ENCODE results near the gene HIGD2B. TPM values are rescaled to one million over a fixed set of nuclear protein-coding genes. Genes with fewer than 3 reads are reported as not detected.
"Not testable (repeated sequence)": the region's sequence is repeated elsewhere in the genome, so short reads cannot be mapped to it uniquely, and the experiment has no call there.

Gene HIGD2B, protein sequence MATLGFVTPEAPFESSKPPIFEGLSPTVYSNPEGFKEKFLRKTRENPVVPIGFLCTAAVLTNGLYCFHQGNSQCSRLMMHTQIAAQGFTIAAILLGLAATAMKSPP
- not detected for total RNA-seq

DNA sequence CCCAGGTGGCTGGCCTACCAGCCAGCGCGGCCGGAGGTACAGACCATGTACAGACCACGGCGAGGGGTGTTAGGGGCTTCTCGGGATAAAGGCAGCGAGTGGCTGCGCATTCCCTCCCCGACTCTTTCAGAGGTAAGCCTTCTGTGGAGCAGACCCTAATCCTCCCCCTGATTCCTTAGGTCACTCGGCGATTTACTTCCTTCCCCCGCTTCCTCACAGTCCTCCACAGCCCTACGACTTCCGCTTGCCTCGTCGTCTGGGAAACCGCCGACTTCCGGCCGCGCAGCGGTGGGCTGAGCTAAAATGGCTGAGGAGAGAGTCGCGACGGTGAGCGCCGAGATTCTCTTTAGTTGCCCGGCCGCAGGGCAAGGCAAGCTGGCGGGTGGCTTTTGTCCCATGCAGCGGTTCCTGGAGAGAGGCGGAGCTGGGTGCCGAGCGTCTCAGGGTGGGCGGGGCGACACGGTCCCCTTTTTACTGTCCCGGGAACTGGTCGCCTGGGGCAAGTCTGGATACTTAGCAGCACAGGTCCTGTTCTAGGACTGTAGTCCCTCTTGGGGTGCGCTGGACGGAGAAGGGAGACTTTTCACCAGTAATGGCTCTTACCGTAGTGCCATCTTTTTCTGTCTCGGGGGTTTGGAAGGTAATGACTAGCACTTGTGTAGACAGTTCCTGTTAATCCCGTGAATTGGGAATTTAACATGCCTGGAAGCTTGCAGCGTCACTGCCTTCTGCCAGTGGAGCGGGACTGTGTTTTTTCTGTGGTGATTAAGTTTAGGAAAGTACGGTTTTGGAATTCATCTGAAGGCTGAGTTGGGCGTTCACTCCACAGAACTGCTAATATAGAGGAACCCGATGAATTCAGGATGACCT, at the start of gene HIGD2B, which contains the start of gene BBS4:
HIGD2B (minus strand) TSS at position 258 of the 870 bp plus-strand sequence. CDS start 9,808 bp downstream, outside the sequence.
BBS4 (plus strand) TSS at position 283 of the 870 bp plus-strand sequence; CDS start at position 304, 21 bp downstream.
- DNase-seq (ENCODE audit: low spot score) = peak; percentile 91

DNA sequence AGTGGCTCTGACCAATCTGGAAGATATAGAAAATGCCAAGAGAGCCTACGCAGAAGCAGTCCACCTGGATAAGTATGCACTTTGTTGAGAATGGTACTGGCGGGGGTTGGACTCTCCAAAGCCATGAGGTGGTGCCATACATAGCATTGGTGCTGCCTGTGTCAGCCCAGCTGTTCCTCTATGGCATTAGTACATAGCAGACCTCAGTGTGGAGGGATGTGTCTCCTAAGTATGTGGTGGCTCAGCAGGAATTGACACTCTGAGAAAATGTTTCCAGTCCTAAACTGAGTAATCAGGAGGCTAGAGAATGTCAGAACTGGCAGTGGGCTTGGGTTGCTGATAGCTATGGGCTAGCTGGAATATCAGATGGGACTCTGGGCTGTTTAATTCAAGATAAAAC, 49.1 kb upstream of the HIGD2B start:
- DNase-seq (ENCODE audit: low spot score) = no peak

DNA sequence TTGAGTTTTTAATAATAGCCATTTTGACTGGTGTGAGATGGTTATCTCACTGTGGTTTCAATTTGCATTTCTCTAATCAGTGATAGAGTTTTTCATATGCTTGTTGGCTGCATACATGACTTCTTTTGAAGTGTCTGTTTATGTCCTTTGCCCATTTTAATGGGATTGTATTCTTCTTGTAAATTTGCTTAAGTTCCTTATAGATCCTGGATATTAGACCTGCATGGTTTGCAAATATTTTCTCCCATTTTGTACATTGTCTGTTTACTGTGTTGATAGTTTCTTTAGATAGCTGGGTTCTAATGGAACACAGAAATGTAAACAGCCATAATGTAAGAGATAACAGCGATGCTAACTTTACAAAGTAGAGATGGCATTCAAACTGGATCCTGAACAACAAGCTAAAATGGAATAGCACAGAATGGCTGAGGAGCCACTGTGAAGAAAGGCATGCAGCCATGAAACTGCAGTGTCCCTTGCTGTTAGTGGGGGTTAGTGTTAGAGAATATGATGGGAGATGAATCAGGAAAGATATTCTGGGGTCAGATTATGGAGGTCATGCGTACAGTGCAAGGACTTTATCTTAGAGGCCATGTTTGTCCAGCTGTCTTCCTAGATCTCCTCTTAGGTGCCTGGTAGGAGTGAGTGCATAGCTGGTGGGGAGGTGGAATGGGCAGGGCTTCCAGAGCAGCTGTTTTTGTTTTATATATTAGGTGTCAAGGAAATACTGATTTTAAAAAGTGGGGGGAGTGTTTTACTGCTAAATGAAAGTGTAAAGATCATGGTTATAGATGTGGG, 48.2 kb upstream of the HIGD2B start:
- DNase-seq (ENCODE audit: low spot score) = no peak

DNA sequence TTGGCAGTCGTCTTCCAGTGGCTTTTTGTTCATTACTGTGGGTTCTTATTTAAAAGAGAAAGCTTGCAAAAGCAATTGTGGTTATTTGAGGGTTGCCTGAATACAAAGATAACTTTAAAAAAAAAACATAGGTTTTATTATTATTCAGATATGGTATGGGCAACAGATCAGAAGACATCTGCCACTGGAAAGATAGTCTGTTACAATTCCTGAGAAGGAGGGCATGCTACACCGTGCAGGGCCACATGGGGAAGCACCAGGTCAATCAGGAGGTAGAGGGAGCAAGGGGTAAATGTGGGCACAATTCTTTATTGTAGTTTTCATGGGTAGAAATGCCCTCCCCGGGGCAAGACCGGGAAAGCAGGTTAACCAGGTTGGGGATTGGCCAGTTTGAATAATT, 46.5 kb upstream of the HIGD2B start:
- no peak for DNase-seq (ENCODE audit: low spot score)

DNA sequence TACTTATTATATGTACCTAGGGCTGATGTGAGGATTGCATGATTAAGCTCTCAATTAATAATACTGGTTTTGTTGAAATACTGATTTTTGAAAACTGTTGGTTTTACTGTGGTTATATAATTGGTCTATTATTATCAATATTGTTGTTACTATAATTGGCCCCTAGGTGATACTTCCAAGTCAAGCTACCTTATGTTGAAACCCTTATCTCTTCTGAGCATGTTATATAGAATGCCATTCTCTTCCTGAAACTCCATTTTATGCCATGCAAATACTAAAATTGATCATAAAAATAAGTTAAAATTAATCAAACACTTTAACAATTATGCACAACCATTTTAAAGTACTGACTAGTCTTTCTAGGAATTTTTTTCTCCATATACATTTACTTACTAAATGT, 46.1 kb upstream of the HIGD2B start:
- DNase-seq (ENCODE audit: low spot score) = no peak

DNA sequence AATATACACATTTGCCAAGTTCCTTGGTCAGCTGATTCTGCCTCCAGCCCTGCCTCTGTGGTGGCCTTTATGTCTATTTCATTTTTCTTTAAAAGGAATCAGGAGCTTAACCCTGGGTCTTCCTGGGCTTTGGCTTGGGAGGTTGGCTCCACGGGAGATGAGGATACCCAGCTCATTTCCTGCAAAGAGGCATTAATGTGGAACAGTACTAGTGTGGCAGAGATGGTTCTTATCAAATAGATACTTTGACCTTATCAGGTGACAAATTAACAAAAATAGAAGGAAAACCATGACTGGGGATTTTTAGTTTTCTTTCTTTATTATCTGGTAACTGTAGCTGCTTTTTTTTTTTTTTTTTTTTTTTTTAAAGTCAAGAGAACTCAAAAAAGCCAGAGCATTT, 42.8 kb upstream of the HIGD2B start:
- DNase-seq (ENCODE audit: low spot score) = no peak

DNA sequence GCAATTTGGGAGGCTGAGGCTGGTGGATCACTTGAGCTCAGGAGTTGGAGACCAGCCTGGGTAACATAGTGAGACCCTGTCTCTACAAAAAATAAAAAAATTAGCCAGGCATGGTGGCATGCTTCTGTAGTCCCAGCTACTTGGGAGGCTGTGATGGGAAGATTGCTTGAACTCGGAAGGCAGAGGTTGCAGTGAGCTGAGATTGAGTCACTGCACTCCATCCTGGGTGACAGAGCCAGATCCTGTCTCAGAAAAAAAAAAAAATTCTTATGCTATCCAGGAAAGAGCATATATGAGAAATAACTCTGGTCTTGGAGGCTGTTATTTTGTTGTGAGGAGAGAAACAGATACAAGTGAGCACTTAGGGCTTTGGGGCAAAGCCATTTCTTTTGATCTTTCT, 42.3 kb upstream of the HIGD2B start:
- DNase-seq (ENCODE audit: low spot score) = not testable (repeated sequence)

DNA sequence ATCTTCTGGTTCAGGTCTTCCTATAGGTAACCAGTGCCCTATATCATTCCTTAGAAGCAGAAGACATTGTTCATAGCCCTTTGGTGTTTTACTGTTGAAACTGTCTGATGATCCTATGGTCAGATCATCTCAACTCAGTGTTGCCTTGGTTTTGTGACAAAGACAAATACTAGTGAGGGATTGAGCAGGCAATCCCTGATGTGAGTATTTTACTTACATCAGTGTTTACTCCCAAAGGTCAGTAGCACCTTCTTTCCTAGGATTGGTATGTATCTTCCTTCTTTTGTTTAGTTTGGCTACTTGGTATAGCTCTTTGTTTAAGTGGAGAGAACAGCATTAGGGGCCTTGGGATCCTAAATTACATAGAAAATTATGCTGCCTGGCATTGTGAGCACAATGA, 41.2 kb upstream of the HIGD2B start:
- DNase-seq (ENCODE audit: low spot score) = no peak

DNA sequence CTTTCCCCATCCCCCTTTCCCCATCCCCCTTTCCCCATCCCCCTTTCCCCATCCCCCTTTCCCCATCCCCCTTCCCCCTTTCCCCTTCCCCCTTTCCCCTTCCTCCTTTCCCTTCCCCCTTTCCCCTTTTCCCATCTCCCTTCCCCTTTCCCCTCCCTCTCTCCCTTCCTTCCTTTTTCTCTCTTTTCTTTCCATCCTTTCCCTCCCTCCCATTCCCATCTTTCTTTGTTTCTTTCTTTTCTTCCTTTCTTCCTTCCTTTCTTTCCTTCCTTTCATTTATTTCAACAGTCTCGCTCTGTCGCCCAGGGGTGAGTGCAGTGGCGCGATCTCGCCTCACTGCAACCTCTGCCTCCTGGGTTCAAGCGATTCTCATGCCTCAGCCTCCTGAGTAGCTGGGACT, 39.9 kb upstream of the HIGD2B start:
- DNase-seq (ENCODE audit: low spot score) = not testable (repeated sequence)

DNA sequence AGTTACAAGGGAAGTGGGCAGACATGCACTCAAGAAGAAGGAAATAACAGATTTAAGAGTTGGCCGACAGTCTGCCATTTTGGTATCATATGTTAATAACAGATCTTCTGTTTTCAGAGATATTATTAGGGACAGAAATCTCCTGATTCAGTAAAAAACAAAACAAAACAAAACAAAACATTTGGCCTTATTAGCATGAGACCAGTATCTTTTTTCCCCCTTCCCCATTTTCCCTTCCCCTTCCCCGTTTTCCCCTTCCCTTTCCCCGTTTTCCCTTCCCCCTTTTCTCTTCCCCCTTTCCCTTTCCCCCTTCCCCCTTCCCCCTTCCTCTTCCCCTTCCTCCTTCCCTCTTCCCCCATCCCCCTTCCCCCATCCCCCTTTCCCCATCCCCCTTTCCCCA, 39.5 kb upstream of the HIGD2B start:
- DNase-seq (ENCODE audit: low spot score) = no peak

DNA sequence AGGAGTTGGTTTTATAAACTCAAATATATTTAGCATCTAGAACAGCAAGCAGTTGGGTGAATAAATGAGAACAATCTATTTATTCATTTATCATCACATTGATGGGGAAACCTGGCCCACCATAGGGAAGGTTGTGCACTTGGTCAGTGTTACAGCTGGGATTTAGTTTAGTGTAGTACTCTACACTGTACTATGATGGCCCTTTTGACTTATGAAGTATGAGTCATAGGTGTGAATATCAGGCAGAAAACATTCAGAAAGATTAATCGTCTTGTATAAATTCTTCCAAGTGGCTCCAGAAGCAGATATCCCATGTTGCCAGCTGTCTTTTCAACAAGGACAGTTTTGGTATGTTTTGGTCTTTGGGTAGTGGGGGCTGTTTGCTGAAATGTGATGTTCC, 38.0 kb upstream of the HIGD2B start:
- no peak for DNase-seq (ENCODE audit: low spot score)

DNA sequence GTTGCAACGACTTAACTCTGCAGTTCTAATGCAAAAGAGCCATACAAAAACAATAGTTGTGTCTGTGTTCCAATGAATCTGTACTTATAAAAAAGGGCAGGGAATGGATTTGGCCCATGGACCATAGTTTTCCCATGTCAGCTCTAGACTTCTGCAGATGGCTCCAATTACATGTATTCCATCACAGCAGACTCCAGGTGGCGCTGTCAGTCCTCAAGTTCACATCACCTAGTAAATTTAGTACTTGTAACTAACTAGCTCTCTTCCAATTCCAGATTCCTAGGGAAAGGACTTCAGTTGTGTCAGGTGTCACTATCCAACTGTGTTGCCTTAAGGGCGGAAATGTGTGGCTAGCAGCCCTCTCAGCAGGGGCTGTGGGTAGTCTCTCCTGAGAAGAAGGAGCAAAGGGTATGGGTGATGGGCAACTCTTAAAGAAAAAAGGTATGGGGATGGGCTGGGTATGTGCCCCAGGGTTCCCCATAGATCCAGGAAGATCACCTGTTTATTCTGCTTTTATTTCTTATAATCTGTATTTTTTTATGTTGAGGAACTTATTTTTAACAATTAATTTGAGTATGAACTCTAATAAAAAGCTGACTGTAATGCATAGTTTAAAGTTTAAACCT, 36.2 kb upstream of the HIGD2B start:
- peak; percentile 48 for DNase-seq (ENCODE audit: low spot score)

DNA sequence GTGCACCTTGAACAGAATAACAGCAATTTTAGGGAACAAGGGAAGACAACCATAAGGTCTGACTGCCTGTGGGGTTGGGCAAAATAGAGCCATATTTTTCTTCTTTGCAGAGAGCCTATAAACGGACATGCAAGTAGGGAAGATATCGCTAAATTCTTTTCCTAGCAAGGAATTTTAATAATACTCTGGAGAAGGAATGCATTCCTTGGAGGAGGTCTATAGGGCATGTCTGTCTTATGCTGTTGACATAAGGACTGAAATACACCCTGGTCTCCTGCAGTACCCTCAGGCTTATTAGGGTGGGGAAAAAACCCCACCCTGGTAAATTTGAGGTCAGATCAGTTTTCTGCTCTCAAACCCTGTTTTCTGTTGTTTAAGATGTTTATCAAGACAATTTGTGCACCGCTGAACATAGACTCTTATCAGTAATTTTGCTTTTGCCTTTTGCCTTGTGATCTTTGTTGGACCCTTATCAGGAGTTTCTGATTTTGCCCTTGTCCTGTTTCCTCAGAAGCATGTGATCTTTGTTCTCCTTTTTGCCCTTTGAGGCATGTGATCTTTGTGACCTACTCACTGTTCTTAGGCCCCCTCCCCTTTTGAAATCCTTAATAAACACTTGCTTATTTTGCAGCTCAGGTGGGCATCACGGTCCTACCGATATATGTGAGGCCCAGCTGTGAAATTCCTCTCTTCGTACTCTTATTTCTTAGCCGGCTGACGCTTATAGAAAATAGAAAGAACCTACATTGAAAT, 22.7 kb upstream of the HIGD2B start:
- DNase-seq (ENCODE audit: low spot score) = not testable (repeated sequence)

DNA sequence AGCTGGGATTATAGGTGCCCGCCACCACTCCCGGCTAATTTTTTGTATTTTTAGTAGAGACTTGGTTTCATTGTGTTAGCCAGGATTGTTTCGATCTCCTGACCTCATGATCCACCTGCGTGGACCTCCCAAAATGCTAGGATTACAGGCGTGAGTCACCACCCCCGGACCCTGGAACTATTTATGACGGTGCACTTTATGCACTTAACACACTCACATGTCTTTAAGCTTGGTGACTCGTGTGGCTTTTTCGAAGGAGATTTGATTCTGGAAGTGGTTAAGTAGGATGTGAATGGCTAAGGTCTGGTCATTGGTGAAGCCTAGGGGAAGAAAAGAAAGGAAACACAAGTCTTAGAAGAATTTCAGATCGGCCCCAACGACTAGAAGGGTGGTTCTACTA, 20.3 kb upstream of the HIGD2B start:
- no peak for DNase-seq (ENCODE audit: low spot score)

DNA sequence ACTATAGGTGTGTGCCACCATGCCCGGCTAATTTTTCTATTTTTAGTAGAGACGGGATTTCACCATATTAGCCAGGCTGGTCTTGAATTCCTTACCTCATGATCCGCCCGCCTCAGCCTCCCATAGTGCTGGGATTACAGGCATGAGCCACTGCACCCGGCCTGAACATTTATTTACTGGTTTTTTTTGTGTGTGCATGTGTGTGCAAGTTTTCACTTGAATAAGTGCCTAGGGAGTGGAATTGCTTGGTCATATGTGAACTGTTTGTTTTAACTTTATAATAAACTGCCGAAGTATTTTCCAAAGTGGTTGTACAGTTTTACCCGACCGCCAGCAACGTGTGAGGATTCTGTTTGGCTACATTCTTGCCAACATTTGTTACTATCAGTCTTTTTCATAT, 14.1 kb upstream of the HIGD2B start:
- DNase-seq (ENCODE audit: low spot score) = no peak

DNA sequence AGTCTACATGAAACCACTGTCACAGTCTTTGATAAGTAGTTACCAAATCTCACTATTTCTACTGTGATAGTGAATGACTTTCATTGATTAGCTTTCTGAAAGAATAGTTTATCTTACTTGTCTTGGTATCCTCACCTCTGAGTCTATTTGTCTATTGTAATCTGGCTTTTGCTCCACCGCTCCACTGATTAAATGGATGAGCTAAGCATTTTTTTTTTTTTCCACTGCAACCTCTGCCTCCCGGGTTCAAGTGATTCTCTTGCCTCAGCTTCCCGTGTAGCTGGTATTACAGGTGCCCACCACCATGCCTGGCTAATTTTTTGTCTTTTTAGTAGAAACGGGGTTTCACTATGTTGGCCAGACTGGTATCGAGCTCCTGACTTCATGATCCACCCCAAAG, 13.0 kb upstream of the HIGD2B start:
- DNase-seq (ENCODE audit: low spot score) = no peak

DNA sequence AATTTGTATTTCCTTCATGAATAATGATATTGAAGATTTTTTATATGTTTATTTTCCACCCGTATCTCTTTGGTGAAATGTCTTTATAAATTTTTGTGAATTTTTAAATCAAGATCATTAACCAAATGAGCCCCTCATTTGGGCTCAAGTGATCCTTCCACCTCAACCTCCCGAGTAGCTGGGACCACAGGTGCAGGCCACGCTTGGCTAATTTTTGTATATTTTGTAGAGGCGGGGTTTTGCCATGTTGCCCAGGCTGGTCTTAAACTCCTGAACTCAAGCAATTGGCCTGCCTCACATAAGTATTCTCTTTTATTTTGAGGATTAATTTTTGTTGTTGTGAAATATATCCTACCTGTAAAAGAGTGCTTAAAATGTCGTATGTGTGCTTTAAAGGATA, 5.0 kb upstream of the HIGD2B start:
- DNase-seq (ENCODE audit: low spot score) = no peak

DNA sequence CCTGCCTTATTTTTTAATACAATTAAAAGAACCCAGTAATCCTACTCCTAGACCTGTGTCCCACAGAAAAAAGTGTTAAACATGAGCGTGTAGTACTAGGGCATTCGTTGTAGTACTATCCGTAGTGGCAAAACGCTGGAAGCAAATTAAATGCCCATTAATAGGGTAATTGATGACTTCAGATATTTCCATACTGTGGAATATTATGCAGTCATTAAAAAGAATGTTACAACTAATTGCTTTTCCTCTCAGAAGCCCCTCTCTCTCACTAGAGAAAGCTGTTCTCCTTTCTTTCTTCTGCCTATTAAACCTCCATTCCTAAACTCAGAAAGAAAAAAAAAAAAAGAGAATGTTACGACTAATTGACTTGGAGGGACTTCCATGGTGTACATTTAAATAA, 2.7 kb upstream of the HIGD2B start:
- DNase-seq (ENCODE audit: low spot score) = no peak

DNA sequence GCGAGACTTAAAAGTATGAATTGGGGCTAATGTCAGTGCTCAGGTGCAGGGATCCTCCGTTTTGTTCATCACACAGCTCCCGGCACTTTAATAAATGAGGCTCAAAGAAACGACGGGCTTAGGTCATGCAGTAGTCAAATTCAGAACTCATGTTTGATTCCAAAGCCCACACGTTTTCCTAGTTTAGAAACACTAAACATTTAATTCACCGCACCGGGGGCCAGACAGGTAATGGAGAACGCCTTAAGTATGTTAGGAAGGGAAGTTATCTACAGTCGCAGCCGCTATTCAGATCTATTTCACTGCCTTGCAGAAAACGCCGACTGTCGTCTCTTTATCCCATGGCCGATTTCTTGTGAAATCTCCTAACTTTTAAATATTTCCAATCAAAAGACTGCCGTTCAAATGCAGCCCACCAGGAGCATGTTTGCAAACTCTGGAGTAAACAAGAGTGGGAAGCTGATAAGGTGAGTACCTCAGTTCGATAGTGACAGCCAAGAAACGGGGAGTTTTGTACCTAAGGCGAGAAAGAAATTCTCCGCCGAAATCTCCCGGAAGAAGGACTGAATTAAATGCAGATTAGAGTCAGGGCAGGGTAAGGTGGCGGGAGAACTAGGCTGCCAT, 569 bp downstream of the HIGD2B start:
- DNase-seq (ENCODE audit: low spot score) = no peak

DNA sequence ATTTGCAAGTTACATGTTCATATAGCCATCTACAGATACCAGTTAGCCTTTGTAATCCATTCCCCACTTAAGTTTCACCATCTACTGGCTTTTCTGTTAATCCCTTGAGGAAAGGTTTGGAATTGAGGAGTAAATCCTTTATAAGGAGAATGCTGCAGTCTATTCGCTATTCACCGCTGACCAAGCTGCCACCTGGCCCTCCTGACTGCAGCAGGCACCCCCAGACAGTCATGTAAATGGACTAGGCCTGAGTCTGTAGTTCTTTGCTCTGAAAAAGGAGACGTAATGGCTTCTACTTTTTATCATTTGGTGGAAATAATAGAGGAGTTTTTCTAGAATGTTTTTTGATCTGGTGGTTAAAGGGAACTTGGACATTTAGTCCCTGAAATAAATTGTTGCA, 3.2 kb downstream of the HIGD2B start:
- DNase-seq (ENCODE audit: low spot score) = no peak

DNA sequence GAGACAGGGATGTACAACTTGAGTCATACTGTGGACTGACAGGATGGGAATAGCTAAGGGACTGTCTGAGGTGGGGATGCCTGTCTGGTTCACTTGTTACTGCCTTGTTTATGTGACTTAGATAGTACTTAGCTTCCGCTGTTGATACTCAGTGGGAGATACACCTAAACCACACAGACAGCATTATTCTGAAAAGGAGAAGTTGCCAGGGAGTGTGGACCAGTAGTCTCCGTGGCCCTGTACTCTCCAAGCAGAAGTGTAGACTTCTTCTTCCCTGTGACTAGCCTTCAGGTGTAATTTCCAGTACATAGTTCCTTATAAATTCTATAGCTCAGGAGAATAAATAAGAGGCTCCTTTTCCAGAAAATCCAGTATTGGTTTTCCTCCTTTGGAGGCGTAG, 5.1 kb downstream of the HIGD2B start:
- no peak for DNase-seq (ENCODE audit: low spot score)

All from ureter (tissue), 1 donor.